HG03103 (cell line): Measurements from ENCODE around the gene ATP7A.
"Not testable (repeated sequence)": the region's sequence is repeated elsewhere in the genome, so short reads cannot be mapped to it uniquely, and the experiment has no call there.

Experiments
- ATAC-seq: cut with Tn5 transposase; IDR thresholded peaks from one replicate; pipeline ENCODE4 v1.9.1; 2021; ENCODE audit warnings: low read depth; ENCODE audit not compliant: unreplicated experiment

ATP7A gene

DNA sequence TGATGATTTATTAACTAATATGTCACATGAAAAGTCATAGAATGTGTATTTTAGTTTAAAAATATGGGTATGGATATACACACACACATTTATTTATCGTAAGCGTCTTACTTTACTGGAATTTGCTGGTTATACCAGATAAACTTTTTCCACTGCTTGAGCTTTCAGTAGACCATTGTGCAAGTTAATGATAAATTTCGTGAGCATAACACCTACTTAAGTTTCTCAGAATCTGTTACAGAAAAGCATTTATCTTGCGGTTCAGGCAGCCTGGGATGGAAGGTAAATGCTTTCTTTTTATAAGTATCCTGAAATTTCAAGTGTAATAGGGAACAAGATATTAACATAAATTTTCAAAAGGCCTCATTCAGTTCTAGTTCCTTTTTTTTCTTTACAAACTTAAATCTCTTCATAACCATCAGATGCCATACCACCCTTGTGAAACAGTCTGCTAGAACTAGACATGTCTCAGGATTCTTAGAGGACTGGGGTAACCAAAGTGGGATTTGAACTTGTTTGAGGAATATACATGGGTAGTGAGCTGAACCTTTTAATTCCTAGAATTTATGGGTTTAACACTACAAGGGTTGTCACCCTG lies 27.7 kb downstream of the ATP7A start:
- ATAC-seq = no peak

DNA sequence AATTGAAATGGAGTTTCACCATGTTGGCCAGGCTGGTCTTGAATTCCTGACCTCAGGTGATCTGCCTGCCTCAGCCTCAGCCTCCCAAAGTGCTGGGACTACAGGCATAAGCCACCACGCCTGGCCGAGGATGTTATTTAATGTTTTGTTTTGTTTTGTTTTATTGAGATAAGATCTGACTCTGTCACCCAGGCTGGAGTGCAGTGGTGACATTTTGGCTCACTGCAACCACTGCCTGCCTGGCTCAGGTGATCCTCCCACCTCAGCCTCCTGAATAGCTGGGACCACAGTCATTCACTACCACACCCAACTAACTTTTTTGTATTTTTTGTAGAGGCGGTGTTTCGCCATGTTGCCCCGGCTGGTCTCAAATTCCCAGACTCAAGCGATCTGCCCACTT lies 34.5 kb downstream of the ATP7A start:
- not testable (repeated sequence) for ATAC-seq

DNA sequence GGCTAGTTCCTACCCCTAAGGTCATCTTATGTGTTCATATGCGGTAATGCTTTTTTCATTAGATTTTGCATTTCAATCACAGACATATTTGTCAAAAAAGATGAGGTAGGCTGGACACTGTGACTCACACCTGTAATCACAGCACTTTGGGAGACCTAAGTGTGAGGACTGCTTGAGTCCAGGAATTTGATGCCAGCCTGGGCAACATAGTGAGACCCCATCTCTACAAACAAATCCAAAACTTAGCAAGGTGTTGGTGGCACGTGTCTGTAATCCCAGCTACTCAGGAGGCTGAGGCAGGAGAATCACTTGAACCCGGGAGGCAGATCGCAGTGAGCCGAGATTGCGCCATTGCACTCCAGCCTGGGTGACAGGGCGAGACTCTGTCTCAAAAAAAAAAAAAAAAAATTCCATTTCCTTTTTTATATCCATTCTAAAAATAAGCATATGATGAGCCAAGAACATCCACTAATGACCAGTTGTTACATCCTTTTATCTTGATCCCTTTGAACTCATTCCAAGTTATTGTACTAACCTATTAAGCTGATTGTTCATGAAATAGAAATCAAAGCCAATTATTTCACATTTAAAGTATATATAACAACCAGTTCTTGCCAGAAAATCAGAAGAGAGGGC lies 35.5 kb downstream of the ATP7A start:
- no peak for ATAC-seq

DNA sequence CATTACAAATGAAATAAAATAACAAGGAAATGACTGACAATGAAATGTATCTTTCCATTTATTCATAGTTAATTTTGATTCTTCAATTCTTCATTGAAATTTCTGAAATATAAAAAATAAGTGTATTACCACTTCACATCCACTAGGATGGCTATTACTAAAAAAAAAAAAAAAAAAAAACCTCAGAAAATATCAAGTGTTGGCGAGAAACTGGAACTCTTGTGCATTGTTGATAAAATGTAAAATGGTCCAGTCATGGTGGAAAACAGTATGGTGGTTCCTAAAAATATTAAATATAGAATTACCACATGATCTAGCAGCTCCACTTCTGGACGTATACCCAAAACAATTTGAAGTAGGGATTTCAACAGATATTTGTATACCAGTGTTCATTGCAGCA lies 36.1 kb downstream of the ATP7A start:
- ATAC-seq = no peak

DNA sequence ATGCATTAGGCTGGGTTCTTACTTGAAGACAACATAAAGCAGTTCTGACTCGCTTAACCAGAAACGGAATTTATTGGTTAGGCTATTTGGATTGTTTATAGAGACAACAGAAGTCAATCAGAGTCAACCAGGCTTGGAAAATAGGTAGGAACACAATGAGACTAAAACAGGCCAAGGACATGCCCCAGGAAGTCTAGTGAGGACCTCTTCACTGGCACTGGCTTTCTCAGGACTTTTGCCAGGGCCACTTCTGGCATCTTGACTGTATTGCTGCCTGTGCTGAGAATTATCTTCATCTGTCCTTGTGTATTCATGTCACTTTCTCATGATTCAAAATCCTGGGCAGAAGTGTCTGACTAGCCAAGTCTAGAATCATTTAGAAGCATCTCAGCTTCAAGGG lies 39.3 kb downstream of the ATP7A start:
- no peak for ATAC-seq

DNA sequence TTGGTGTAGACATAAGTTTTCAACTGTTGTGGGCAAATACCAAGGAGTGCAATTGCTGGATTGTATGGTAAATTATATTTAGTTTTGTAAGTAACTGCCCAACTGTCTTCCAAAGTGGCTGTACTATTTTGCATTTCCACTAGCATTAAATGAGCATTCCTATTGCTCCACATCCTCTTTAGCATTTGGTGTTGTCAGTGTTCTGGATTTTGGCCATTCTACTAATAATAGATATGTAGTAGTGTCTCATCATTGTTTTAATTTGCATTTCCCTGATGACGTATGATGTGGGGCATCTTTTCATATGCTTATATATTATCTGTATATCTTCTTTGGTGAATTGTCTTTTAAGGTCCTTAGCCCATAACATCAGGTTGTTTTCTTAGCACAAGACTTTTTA lies 41.7 kb downstream of the ATP7A start:
- ATAC-seq = no peak

DNA sequence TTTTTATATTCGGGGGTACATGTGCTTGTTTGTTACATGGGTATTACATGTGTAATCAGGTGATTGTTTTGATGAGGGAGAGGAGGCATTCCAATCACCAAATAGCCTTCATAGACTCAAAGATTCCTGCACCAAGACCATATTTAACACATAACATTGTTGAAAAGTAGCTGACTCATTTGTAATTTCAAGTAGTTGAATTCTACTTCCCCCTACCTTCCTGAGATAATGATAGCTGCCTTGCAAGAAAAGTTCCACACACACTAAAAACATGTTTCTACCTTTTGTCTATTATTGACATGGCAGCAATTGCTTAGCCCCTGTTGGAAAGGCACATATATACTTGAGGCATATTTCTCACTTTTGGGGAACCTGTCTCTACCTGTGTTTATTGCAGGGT lies 42.8 kb downstream of the ATP7A start:
- no peak for ATAC-seq

GRCh38 chrX:77953708-77954107 lies 43.2 kb downstream of the ATP7A start:
- no peak for ATAC-seq

GRCh38 chrX:77960567-77960966 lies 50.1 kb downstream of the ATP7A start:
- no peak for ATAC-seq

DNA sequence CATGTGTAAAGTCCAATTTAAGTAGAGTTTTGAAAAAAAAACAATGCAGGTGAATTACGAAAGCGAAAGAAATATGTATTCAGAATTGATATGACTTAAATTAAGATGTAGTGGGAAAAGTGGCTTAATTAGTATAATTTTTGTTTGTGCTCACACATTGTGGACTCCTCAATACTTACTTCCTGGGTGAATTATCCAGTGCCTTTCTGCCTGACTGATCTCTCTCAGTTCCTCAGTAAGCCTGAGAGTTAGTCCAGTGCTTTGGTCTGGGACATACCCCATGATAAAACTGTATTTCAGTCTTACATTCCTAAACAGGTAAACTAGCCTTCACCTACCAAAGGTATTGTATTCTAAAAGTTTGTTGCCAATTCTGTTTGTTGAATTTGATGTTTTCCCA lies 50.6 kb downstream of the ATP7A start:
- ATAC-seq = no peak

DNA sequence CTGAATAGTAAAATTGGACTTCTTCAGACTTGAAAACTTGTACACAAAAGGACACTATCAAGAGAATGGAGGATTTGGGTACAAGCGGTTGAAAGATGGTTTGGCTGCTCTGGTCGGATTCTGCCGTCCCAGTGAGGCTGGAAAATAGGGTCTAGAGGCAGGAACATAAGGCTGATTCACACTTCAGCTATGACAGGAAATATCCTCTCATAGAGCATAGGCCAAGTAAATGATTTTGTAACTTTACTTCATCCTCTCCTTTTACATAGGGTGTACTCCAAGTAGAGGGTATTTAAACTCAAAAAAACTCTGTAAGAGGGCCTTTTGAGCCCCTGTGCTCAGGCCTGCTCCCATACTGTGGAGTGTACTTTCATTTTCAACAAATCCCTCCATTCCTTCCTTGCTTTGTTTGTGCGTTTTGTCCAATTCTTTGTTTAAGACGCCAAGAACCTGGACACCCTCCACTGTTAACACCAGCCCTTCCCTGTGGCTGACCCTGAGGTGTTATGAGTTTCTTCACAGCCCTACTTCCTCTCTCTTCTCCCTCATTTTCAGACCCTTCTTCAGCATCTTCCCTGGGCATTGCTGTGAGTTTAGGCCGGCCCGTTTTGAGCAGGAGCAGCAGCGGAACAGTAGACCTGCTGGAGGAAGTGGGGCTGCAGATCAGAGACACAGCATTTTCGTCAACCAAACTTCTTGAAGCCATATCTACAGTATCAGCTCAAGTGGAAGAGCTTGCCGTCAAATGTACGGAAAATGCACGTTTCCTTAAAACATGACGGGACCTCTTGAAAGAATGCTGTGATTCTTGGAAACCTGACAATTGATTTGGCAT lies 51.8 kb downstream of the ATP7A start:
- ATAC-seq = no peak

GRCh38 chrX:77966361-77966760 lies 55.9 kb downstream of the ATP7A start:
- ATAC-seq = no peak

DNA sequence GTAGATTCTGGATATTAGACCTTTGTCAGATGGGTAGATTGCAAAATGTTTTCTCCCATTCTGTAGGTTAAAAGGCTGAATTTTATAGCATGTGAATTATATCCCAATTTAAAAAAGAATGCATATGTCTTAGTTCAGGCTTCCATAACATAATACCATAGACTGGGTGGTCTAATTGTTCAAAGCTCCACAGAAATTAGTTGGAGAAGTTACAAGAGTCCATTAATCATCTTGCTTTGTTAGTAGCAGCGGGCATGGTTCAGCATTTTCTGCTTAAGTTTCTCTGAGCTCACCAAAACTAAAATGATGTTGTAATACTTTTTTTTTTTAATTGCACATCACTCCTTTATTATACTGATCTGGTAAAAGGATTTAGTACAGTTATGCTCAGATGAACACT lies 57.1 kb downstream of the ATP7A start:
- no peak for ATAC-seq

- ATAC-seq = no peak
Observed at GRCh38 chrX:77969538-77969937, 59.0 kb downstream of the ATP7A start, which contains the start of gene PGAM4. TSS of gene PGAM4 (minus strand) at chrX:77969638. CDS start at chrX:77969638, 0 bp downstream.

GRCh38 chrX:77975755-77976154 lies 65.3 kb downstream of the ATP7A start:
- ATAC-seq = no peak

GRCh38 chrX:77977095-77977494 lies 66.6 kb downstream of the ATP7A start:
- ATAC-seq = no peak

GRCh38 chrX:77977518-77977917 lies 67.0 kb downstream of the ATP7A start:
- no peak for ATAC-seq

DNA sequence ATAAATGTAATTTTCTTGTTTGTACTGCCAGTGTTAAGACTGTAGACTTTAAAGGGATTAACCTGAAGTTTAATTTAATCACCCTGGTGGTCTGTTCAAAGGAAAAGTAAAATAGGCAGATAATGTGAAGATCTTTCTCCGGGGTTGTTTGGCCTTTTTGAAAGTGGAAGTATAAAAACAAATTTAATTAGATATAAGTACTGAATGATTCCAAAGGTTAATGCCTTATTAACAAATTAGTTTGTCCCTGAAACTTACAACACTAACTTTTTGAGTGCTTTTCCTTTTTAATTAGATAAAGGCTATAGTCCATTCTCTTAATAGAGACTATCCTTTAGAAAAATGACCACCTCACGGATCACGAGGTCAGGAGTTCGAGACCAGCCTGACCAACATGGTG lies 69.4 kb downstream of the ATP7A start:
- no peak for ATAC-seq

GRCh38 chrX:78011846-78012245 lies 101.4 kb downstream of the ATP7A start:
- ATAC-seq = no peak

DNA sequence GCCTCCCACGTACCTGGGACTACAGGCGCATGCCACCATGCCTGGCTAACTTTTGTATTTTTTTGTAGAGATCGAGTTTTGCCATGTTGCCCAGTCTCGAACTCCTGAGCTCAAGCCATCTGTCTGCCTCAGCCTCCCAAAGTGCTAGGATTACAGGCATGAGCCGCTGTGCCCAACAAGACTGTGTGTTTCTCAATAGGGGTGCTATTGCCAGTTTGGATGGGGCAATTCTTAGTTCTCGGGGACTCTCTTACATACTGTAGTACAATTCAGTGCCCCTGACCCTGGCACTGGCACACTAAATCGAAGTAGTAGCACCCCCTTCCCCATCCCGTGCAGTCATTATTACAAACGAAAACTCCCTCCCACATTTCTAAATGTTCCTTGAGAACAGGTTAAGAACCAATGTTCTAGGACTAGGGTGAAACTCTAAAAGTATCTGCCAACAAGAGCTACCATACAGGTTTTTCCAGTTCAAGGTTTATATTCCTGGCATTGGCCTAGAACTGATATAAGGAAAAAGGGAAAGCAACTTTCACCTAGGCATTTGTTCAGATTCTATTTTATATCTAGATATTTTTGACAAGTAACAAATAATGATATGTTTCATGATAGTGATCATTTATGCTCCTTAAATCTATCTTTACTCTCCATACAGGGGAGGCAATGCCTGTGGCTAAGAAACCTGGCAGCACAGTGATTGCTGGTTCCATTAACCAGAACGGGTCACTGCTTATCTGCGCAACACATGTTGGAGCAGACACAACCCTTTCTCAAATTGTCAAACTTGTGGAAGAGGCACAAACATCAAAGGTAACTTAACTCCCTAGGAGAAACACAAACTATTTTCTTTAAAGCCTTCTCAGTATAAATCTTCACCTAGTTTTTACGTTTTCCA lies 109.3 kb downstream of the ATP7A start:
- no peak for ATAC-seq
